ENCODE data around the gene SAMD14. TPM values are rescaled to one million over a fixed set of nuclear protein-coding genes. Genes with fewer than 3 reads are reported as not detected.

Gene SAMD14
- total RNA-seq, 1 donor from 2014 or later = 27.6 TPM

DNA sequence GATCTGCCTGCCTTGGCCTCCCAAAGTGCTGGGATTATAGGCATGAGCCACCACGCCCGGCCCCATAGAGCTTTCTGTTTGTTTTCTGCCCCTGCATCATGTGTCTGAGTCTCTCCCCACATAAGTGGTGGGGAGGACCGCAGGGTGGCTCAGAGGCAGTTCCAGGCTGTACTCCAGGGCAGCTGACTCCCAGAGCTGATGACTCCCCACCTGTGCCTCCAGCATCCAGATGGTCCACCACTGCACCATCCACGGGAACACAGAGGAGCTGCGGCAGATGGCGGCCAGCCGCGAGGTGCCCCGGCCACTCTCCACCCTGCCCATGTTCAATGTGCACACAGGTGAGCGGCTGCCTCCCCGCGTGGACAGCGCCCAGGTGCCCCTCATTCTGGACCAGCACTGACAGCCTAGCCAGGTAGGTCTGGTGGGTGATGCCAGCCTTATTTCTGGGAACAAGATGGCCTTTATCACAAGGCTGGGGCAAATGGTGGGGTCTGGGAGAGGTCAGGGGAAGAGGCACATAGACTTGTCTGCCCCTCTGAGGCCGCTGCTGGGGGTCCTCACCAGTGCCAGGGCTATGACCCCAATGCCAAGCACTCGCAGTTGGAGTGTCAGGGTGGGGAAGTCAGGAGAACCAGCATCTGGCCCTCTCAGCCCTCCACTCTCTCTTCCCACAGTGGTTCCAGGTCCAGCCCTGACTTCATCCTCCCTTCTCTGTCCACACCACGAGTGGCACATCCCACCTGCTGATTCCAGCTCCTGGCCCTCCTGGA, 45.3 kb upstream of the SAMD14 start:
- H3K4me1 Mint-ChIP-seq (ENCODE audit: low read depth) = peaks cover 78% of the 10 kb centered on the region
- no peak for DNase-seq (ENCODE audit: low spot score)
- H3K27me3 Mint-ChIP-seq (ENCODE audit: low read depth) = no peaks in the 10 kb centered on the region
- TF ChIP-seq, protein P1, sequence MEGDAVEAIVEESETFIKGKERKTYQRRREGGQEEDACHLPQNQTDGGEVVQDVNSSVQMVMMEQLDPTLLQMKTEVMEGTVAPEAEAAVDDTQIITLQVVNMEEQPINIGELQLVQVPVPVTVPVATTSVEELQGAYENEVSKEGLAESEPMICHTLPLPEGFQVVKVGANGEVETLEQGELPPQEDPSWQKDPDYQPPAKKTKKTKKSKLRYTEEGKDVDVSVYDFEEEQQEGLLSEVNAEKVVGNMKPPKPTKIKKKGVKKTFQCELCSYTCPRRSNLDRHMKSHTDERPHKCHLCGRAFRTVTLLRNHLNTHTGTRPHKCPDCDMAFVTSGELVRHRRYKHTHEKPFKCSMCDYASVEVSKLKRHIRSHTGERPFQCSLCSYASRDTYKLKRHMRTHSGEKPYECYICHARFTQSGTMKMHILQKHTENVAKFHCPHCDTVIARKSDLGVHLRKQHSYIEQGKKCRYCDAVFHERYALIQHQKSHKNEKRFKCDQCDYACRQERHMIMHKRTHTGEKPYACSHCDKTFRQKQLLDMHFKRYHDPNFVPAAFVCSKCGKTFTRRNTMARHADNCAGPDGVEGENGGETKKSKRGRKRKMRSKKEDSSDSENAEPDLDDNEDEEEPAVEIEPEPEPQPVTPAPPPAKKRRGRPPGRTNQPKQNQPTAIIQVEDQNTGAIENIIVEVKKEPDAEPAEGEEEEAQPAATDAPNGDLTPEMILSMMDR (IDR thresholded peaks at IDR 0.05) = no peak
- H3K27ac Mint-ChIP-seq (ENCODE audit: unreplicated experiment) = peak overlapping the region; percentile 99
- H3K4me3 Mint-ChIP-seq (ENCODE audit: unreplicated experiment) = no peak overlapping the region
- H3K36me3 Mint-ChIP-seq (ENCODE audit: low read depth) = peaks cover 7% of the 10 kb centered on the region
- H3K9me3 Mint-ChIP-seq (ENCODE audit: low read depth) = no peaks in the 10 kb centered on the region

DNA sequence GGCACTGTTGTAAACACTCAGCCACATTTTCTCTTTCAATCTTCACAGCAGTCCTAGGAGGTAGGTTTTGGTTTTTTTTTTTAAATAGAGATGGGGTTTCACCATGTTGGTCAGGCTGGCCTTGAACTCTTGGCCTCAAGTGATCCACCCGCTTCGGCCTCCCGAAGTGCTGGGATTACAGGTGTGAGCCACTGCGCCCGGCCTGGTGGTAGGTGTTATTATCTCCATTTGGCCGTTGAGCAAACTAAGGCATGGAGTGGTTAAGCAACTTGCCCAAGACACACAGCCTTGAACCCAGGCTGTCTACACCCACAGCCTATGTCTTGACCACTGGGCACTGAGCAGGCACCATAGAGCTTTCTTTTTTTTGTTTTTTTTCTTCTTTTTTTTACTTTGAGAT, 44.5 kb upstream of the SAMD14 start:
- no peaks in the 10 kb centered on the region for H3K9me3 Mint-ChIP-seq (ENCODE audit: low read depth)
- peaks cover 7% of the 10 kb centered on the region for H3K36me3 Mint-ChIP-seq (ENCODE audit: low read depth)
- TF ChIP-seq, protein P1 (IDR thresholded peaks at IDR 0.05) = no peak
- H3K27ac Mint-ChIP-seq (ENCODE audit: unreplicated experiment) = peak overlapping the region; percentile 99
- H3K4me1 Mint-ChIP-seq (ENCODE audit: low read depth) = peaks cover 76% of the 10 kb centered on the region
- H3K27me3 Mint-ChIP-seq (ENCODE audit: low read depth) = no peaks in the 10 kb centered on the region
- no peak for DNase-seq (ENCODE audit: low spot score)
- H3K4me3 Mint-ChIP-seq (ENCODE audit: unreplicated experiment) = no peak overlapping the region

DNA sequence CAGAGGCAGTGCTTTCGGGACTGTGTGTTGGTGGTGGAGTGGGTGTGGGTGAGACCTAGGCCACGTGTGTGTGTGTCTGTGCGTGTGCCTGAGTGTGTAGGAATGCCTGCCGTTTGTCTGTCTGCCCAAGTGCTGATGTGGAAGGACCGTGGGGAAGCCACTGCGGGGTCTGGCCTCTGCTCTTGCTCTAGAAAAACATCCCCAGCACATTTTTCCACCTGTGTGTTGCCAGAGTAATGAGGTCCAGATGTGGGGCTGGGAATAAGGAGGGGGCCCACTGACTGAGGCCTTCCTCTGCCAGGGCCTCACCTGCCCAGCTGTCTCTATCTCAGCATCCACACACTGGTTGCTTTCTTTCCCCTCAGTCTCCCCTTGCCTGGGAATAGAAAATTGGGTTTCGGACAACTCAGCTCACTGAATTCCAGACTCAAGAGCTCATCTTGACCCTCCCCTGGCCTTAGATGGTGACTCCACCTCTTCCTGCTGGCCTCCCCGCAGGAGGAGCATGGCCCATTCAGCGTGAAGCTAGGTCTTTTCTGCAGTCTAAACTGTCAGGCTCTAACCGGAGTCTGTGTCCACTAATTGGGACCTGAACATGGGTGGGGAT, 43.5 kb upstream of the SAMD14 start:
- TF ChIP-seq, protein P1 (IDR thresholded peaks at IDR 0.05) = no peak
- DNase-seq (ENCODE audit: low spot score) = no peak
- peaks cover 76% of the 10 kb centered on the region for H3K4me1 Mint-ChIP-seq (ENCODE audit: low read depth)
- H3K36me3 Mint-ChIP-seq (ENCODE audit: low read depth) = peaks cover 7% of the 10 kb centered on the region
- peak overlapping the region; percentile 96 for H3K27ac Mint-ChIP-seq (ENCODE audit: unreplicated experiment)
- no peaks in the 10 kb centered on the region for H3K27me3 Mint-ChIP-seq (ENCODE audit: low read depth)
- peak overlapping the region; percentile 19 for H3K4me3 Mint-ChIP-seq (ENCODE audit: unreplicated experiment)
- no peaks in the 10 kb centered on the region for H3K9me3 Mint-ChIP-seq (ENCODE audit: low read depth)

DNA sequence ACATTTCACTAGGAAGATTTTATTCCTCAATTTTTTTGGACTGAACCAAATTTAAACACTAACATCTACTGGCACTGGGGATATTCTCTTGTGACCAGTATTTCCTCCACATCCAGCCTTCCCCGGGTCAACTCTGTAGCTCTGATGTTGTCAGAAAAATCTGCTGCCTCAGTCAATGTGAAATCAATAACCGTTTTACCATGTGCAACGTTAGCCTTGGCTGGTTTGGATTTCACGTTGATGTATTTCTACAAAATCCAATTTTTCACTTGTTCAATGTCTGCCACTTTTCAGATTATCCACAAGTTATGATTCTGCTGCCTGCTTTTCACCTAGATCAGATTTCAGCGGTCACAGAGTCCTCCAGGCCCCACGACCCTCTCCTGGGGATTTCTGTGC, 43.0 kb upstream of the SAMD14 start:
- TF ChIP-seq, protein P1 (IDR thresholded peaks at IDR 0.05) = no peak
- H3K9me3 Mint-ChIP-seq (ENCODE audit: low read depth) = no peaks in the 10 kb centered on the region
- peak overlapping the region; percentile 19 for H3K4me3 Mint-ChIP-seq (ENCODE audit: unreplicated experiment)
- H3K36me3 Mint-ChIP-seq (ENCODE audit: low read depth) = peaks cover 7% of the 10 kb centered on the region
- no peaks in the 10 kb centered on the region for H3K27me3 Mint-ChIP-seq (ENCODE audit: low read depth)
- peaks cover 71% of the 10 kb centered on the region for H3K4me1 Mint-ChIP-seq (ENCODE audit: low read depth)
- H3K27ac Mint-ChIP-seq (ENCODE audit: unreplicated experiment) = peak overlapping the region; percentile 96
- no peak for DNase-seq (ENCODE audit: low spot score)

DNA sequence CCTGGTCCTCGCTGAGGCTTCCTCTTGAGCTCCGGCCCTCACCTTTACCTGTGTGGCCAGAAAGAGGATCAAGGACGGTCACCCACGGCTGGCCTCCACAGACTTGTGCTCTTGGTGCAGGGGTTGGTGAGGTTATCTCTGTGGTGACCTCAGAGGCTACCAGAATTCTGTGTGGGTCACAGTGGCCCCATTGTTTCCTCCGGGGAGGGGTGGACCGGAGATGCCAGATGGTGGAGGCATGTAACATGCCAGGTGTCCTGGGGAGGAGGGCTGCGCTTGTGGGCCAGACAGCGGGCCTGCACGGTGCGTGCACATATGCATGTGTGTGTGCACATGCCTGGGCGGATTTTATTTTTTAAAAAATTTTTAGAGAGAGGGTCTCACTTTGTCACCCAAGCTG, 42.2 kb upstream of the SAMD14 start:
- H3K27ac Mint-ChIP-seq (ENCODE audit: unreplicated experiment) = peak overlapping the region; percentile 32
- TF ChIP-seq, protein P1 (IDR thresholded peaks at IDR 0.05) = no peak
- DNase-seq (ENCODE audit: low spot score) = no peak
- no peaks in the 10 kb centered on the region for H3K27me3 Mint-ChIP-seq (ENCODE audit: low read depth)
- peaks cover 7% of the 10 kb centered on the region for H3K36me3 Mint-ChIP-seq (ENCODE audit: low read depth)
- no peak overlapping the region for H3K4me3 Mint-ChIP-seq (ENCODE audit: unreplicated experiment)
- H3K9me3 Mint-ChIP-seq (ENCODE audit: low read depth) = no peaks in the 10 kb centered on the region
- peaks cover 63% of the 10 kb centered on the region for H3K4me1 Mint-ChIP-seq (ENCODE audit: low read depth)

Data from chondrocyte (in vitro differentiated cells).